Panc1 (cell line): ENCODE data around the gene TIPRL.

Experiments
- CTCF ChIP-seq: fragments of 450-650 bp; IDR thresholded peaks from 2 replicates; pipeline ENCODE4 v1.5.1; 2017; ENCODE audit warnings: mild to moderate bottlenecking
- POLR2AphosphoS5 ChIP-seq: IDR thresholded peaks from 2 replicates; pipeline ENCODE4 v1.6.1; 2012; ENCODE audit warnings: mild to moderate bottlenecking, low read depth, low read length, moderate library complexity

GRCh38 chr1:168246506-168246905 lies 67.7 kb downstream of the TIPRL start:
- TF ChIP-seq CTCF (no peak), POLR2AphosphoS5 (no peak)
